Activated CD8-positive, alpha-beta memory T cell treated with anti-CD3 and anti-CD28 coated beads for 36 hours (primary cell): ENCODE measurements around the gene BTBD17. TPM values are rescaled to one million over a fixed set of nuclear protein-coding genes. Genes with fewer than 3 reads are reported as not detected.

ENCODE experiments used
- CTCF ChIA-PET: fragments of 350-600 bp; sonication (Branson Sonifier 250); formaldehyde crosslinking; loops from one replicate; lab custom pipeline; 2021; ENCODE audit warnings: antibody characterized with exemption; lab: Charles Lee
- POLR2A ChIA-PET: fragments of 350-600 bp; sonication (Branson Sonifier 250); formaldehyde crosslinking; loops from one replicate; lab custom pipeline; 2021; ENCODE audit warnings: antibody characterized with exemption; lab: Charles Lee
- total RNA-seq, 2 experiments: library from RNA; stranded (reverse); gene quantifications; one replicate each; pipeline ENCODE4 v1.2.3, GENCODE V29; 2021

Gene BTBD17
- total RNA-seq, 2 experiments from 2014 or later: not detected

- POLR2A ChIA-PET: interaction anchor here (0.5 kb wide), 1 partner anchor 11 kb away, joined by 3 read pairs; no protein-coding TSS in a partner anchor
- CTCF ChIA-PET: interaction anchor here (0.8 to 5.5 kb wide), 16 partner anchors 9 to 163 kb away, joined by 3 to 64 read pairs (median 8); no protein-coding TSS in a partner anchor
Observed at GRCh38 chr17:74369221-74369620, 7.6 kb upstream of the BTBD17 start.

DNA sequence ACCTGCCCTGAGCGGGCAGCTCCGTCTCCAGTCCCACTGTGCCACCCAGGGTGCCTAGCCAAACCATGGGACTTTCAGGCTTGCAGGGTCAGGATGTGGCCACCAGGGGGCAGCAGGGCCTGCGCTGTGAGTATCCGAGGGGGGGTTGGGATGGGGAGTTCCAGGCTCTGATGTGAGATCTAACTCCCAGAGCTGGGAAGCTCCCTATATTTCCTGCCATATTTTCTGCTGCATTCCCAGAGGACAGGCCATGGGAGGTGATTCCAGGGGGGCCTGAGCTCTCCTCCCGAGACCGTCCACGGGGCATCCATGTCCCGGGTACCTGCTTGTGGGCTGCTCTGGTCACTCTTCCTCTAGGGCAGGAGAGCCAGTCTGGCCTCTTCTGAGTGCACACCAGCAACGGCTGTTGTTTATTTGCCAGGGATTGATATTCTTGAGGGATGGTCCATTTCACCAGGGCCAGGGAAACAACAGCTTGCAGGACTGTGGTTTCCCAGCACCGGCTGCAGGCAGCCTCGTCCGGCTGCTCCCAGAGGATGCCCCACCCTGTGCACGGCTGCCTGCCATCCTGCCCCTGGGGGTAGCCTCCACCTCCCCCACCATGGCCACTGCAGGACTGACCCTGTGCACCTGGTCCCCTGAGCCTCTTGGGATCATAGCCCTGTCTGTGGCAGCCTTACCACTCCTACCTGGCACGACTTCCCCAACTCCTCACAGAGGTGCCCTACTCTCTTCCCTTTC is 6.8 kb upstream of the BTBD17 start:
- POLR2A ChIA-PET: no interaction called here

GRCh38 chr17:74367206-74367605 is 5.5 kb upstream of the BTBD17 start, which contains the start of gene GPR142:
TSS of gene GPR142 (plus strand) at chr17:74367506. CDS start at chr17:74369541, 2,035 bp downstream.
- POLR2A ChIA-PET: no interaction called here
- CTCF ChIA-PET: interaction anchor here (0.7 to 5.5 kb wide), 16 partner anchors 7 to 168 kb away, joined by 3 to 64 read pairs (median 7); no protein-coding TSS in a partner anchor

More for the DNA sequence above, 6.8 kb upstream of the BTBD17 start:
- CTCF ChIA-PET: interaction anchor here (0.6 to 5.5 kb wide), 40 partner anchors 8 to 309 kb away, joined by 3 to 64 read pairs (median 4); partner anchors contain the start of gene RPL38

DNA sequence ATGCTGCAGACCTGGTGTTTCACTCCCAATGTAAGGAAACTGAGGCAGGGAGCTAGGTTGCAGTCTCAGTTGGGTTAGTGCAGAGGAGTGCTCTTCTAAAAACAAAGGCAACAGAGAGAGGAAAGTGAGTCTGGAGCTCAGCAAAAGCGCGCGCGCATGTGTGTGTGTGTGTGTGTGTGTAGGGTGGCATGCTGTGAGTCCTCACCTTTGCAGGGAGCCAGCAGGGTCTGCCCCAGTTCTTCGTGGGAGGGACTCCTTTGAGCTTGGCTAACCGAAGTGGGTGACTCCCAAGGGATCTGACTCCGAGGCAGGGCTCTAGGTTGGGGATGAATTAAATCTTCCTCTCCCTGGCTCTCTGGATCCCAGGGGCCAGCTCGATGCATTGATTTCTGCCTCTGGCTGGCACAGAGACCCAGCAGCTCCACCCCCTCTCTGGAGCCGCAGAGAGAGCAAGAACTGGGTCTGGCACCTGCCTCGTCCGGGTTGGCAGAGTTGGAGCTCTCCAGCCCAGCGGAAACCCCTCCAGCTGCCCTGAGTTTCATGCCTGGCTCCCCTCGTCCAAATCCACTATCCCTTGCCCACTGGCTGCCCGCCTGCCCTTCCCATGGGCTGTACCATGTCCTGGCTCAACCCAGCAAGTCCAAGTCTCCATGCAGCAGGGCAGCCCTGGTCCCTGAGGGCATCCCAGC is 1.3 kb upstream of the BTBD17 start:
- CTCF ChIA-PET: interaction anchor here (0.9 to 1.7 kb wide), 7 partner anchors 8 to 105 kb away, joined by 3 to 6 read pairs (median 4); no protein-coding TSS in a partner anchor
- POLR2A ChIA-PET: no interaction called here

DNA sequence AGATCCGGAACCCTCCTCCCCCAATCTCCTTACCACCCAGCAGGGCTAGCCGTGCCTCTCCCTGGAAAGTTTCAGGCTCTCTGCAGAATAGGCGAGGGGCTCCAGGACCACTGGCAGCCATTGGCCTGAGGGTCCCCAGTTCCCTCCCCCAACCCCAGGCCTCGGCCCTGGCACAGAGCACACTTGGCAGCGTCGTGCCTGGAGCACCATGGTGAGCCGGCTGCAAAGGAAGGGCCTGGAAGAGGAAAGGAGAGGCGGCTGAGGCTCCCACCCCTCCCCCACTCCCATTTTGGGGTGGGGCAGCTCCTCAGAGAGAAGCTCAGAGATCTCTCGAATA is 369 bp upstream of the BTBD17 start:
- ChIA-PET CTCF (interaction anchor here (1.0 to 2.1 kb wide), 7 partner anchors 8 to 117 kb away, joined by 3 to 6 read pairs (median 4); no protein-coding TSS in a partner anchor), POLR2A (no interaction called here)

DNA sequence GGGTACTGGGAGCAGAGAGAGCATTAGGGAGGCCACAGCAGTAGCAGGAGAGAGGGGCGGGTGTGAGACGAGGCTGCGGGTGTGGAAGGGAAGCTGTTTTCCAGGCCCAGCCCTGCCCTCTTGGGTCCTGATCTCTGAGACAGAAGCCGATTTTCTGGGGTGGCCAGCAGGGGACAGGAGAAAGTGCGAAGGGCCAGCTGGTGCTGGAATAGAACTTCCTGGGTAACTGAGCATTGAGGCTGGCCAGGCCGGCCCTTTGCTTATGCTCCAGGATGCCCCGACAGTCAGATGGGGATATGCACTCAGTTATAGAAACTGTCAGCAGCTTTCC is 804 bp downstream of the BTBD17 start:
- CTCF ChIA-PET: interaction anchor here (0.9 to 2.1 kb wide), 10 partner anchors 14 to 149 kb away, joined by 3 to 6 read pairs (median 3); no protein-coding TSS in a partner anchor
- POLR2A ChIA-PET: no interaction called here

DNA sequence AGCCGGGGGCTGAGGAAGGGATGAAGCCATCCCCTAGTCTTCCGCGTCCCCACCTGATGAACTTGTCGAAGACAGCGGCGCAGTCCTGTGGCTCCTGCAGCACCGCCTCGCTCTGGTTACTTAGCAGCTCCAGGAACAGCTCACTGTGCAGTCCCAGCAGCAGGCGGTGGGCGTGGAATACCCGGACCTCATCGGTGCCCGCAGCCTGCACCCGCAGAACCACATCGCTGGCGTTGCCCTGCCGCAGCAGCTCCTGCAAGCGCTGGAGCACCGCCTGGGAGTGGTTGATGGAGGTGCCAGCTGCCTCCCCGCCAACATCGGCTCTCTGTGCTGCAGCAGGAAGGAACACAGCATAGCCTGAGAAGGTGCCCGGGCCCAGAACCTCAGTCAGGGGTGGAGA is 1.8 kb downstream of the BTBD17 start:
- ChIA-PET POLR2A (no interaction called here), CTCF (interaction anchor here (1.3 to 2.1 kb wide), 3 partner anchors 9 to 61 kb away, joined by 3 to 7 read pairs (median 6); no protein-coding TSS in a partner anchor)

DNA sequence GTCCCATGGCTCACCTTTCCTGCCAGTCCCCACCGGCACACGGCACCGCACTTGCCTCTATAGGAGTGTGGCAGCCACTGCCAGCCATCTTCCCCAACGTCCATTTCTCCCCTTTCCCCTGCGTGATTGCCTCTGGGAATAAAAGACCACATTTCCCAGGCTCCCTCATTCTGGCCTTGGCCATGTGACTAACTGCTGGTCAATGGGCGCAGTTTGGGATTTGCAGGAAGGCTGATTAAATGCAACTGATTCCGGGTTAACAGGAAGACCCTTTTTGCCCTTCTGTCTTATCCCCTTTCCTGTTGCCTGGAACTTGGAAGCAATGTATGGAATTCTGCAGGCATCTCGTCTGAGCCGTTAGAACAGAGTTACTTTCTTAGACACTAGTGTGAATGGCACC is 3.0 kb downstream of the BTBD17 start:
- ChIA-PET CTCF (interaction anchor here (1.2 to 3.8 kb wide), 2 partner anchors 10 to 124 kb away, joined by 3 to 15 read pairs; partner anchors contain the start of gene GPR142), POLR2A (no interaction called here)

DNA sequence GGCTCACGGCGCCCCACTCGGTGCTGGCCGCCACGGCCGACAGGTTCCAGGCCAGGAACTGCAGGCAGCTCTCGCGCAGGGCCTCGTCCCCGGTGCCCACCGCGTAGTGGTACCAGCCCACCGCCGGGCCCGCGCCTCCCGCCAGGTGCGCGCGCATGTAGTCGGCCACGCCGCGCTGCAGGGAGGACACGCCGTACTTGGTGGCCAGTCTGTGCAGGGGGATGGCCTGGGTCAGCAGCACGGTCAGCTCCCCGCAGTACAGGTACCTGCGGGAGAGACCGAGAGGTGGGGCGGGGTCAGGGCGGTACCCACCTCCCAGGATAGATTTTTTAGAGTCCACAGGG is 4.2 kb downstream of the BTBD17 start:
- CTCF ChIA-PET: interaction anchor here (1.2 to 3.8 kb wide), 4 partner anchors 11 to 59 kb away, joined by 3 to 15 read pairs (median 7); partner anchors contain the start of gene GPR142
- POLR2A ChIA-PET: interaction anchor here (0.6 kb wide), 1 partner anchor 32 kb away, joined by 3 read pairs; no protein-coding TSS in a partner anchor

DNA sequence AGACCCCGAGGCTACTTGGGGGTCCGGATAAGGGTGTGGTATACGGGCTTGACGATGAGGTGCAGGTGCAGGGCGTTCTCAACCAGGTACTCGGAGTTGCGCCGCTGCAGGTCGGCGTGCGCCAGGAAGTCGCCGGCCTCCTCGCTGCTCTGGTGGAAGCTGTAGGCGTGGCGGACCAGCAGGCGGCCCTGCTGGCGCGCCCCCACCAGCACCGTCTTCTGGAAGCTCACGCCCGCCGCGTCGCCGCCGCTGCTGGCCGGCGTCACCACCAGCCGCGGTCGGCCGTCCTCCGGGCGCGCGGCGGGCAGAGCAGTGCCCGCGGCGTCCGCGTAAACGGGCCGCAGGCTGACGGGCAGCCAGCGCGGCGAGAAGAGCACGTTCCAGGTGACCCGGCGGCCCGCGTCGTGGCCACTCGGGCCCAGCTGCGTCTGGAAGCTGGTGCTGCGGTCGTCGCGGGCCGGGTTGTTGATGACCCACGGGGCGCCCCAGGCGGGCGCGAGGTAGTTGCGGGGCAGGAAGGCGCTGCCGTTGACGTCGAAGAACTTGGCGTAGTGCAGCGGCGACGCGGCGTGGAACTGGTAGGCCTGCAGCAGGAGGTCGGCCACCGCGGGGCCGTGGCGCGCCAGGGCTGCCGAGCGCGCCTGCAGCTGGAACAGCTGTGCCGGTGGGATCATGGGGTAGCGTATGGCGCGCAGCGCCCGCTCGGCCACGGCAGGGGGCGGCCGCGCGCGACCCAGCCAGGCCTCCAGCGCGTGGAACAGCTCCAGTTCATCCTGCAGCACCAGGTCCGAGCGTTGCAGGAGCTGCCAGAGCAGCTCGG is 4.8 kb downstream of the BTBD17 start:
- ChIA-PET CTCF (interaction anchor here (0.6 to 3.8 kb wide), 6 partner anchors 11 to 73 kb away, joined by 3 to 15 read pairs (median 5); partner anchors contain the start of gene GPR142), POLR2A (no interaction called here)

- ChIA-PET POLR2A (no interaction called here), CTCF (interaction anchor here (0.9 to 3.8 kb wide), 7 partner anchors 8 to 70 kb away, joined by 3 to 15 read pairs (median 5); partner anchors contain the start of gene GPR142)
Observed at GRCh38 chr17:74355065-74355464, 6.6 kb downstream of the BTBD17 start.

DNA sequence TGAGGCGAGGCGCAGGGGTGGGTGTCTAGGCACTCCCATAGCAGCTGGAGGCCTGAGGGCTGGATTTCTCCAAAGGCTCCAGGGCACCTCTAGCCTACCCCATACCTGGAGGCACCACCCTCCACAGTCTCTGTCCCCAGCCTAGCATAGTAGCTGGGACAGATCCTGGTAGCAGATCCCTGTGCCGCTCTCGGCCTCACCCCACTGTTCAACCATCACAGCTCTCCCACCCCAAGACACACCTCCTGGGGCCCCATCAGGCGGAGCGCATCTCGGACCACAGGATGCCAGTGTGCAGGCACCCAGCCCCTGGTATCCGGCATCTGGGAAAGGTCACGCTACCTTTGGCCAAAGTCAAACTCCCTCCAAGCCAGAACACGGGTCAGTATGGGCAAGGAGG is 7.1 kb downstream of the BTBD17 start:
- POLR2A ChIA-PET: no interaction called here
- CTCF ChIA-PET: interaction anchor here (0.7 to 1.2 kb wide), 6 partner anchors 8 to 70 kb away, joined by 3 to 7 read pairs (median 4); no protein-coding TSS in a partner anchor

GRCh38 chr17:74354123-74354522 is 7.5 kb downstream of the BTBD17 start:
- POLR2A ChIA-PET: no interaction called here
- CTCF ChIA-PET: interaction anchor here (0.7 to 2.7 kb wide), 7 partner anchors 9 to 69 kb away, joined by 3 to 10 read pairs (median 4); no protein-coding TSS in a partner anchor

DNA sequence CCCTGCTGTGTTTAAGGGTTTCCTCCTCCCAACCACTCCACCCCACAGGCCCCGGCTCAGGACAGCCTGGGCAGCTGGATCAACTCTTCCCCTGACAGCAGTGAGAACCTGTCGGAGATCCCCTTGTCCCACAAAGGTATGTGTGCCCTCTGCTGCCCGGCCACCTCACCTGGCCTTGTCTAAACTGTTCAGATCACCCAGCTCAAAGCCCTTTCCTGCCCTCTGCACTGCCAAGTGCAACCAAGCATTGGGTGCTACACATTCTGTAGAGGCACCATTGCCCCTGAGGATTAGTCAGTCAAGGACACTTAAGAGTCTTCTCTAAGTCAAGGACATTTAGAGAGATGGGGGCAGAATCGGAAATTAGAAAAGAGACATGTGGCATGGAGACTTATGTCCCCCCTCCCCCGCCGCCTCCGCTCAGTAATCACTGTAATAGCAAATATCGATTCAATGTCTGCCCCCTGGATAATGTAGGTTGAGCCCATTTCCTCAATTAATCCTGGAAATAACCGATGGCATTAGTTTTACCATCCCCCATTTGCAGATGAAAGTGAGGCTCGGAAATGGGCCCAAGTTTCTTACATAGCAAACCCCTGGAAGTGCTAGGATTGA is 8.1 kb downstream of the BTBD17 start:
- CTCF ChIA-PET: interaction anchor here (1.2 to 2.7 kb wide), 5 partner anchors 15 to 55 kb away, joined by 3 to 10 read pairs (median 8); partner anchors contain the start of gene GPR142
- POLR2A ChIA-PET: no interaction called here

GRCh38 chr17:74351552-74352210 is 10.0 kb downstream of the BTBD17 start:
- CTCF ChIA-PET: interaction anchor here (1.2 to 2.7 kb wide), 5 partner anchors 17 to 67 kb away, joined by 3 to 10 read pairs (median 6); partner anchors contain the start of gene GPR142
- POLR2A ChIA-PET: interaction anchor here (0.6 kb wide), 1 partner anchor 63 kb away, joined by 5 read pairs; no protein-coding TSS in a partner anchor

DNA sequence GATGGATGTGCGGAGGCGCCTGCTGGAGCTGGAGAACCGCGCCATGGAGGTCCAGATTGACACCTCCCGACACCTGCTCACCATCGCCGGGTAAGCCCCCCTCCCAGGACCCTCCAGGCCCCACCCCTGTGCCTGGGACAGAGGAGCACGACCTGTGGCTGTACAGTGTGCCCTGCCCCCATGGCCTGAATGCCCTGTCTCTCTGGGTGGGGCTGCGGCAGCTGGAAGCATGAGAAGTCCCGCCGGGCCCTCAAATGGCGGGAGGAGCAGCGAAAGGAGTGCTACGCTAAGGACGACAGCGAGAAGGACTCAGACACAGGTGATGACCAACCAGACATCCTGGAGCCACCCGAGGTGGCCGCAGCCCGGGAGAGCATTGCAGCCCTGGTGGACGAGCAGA is 11.2 kb downstream of the BTBD17 start:
- ChIA-PET CTCF (interaction anchor here (0.6 to 2.1 kb wide), 6 partner anchors 13 to 184 kb away, joined by 3 to 7 read pairs (median 4); partner anchors contain the start of gene RPL38), POLR2A (no interaction called here)

GRCh38 chr17:74349120-74349519 is 12.5 kb downstream of the BTBD17 start:
- CTCF ChIA-PET: interaction anchor here (0.9 to 2.1 kb wide), 2 partner anchors 41 to 48 kb away, joined by 3 to 7 read pairs; no protein-coding TSS in a partner anchor

More at GRCh38 chr17:74349120-74349519, 12.5 kb downstream of the BTBD17 start:
- POLR2A ChIA-PET: no interaction called here
